ENCODE results near the gene C1orf50. TPM values are rescaled to one million over a fixed set of nuclear protein-coding genes. Genes with fewer than 3 reads are reported as not detected.

The C1orf50 gene
- total RNA-seq, 1 donor = 5.2 TPM

- no peak overlapping the region for H3K4me3 ChIP-seq (ENCODE audit: low read depth, low read length)
- no peak for DNase-seq (ENCODE audit: low read depth)
- TF ChIP-seq CTCF (IDR thresholded peaks at IDR 0.05; ENCODE audit: insufficient read depth, low read depth, low read length) = no peak
Measured at GRCh38 chr1:42769811-42770210, 2.8 kb downstream of the C1orf50 start.

- DNase-seq (ENCODE audit: low read depth) = no peak
- H3K4me3 ChIP-seq (ENCODE audit: low read depth, low read length) = no peak overlapping the region
- no peak for TF ChIP-seq CTCF (IDR thresholded peaks at IDR 0.05; ENCODE audit: insufficient read depth, low read depth, low read length)
Measured at GRCh38 chr1:42773420-42773819, 6.4 kb downstream of the C1orf50 start.

GRCh38 chr1:42774928-42775526 lies 8.0 kb downstream of the C1orf50 start:
- no peak overlapping the region for H3K4me3 ChIP-seq (ENCODE audit: low read depth, low read length)
- TF ChIP-seq CTCF (IDR thresholded peaks at IDR 0.05; ENCODE audit: insufficient read depth, low read depth, low read length) = no peak
- no peak for DNase-seq (ENCODE audit: low read depth)

GRCh38 chr1:42776502-42776901 lies 9.5 kb downstream of the C1orf50 start:
- H3K4me3 ChIP-seq (ENCODE audit: low read depth, low read length) = no peak overlapping the region
- no peak for DNase-seq (ENCODE audit: low read depth)
- no peak for TF ChIP-seq CTCF (IDR thresholded peaks at IDR 0.05; ENCODE audit: insufficient read depth, low read depth, low read length)

- DNase-seq (ENCODE audit: low read depth) = peak; percentile 57
- TF ChIP-seq CTCF (IDR thresholded peaks at IDR 0.05; ENCODE audit: insufficient read depth, low read depth, low read length) = peak; percentile 86
- no peak overlapping the region for H3K4me3 ChIP-seq (ENCODE audit: low read depth, low read length)
Measured at GRCh38 chr1:42777852-42778251, 10.8 kb downstream of the C1orf50 start.

GRCh38 chr1:42779725-42780124 lies 12.7 kb downstream of the C1orf50 start:
- H3K4me3 ChIP-seq (ENCODE audit: low read depth, low read length) = no peak overlapping the region
- no peak for TF ChIP-seq CTCF (IDR thresholded peaks at IDR 0.05; ENCODE audit: insufficient read depth, low read depth, low read length)
- DNase-seq (ENCODE audit: low read depth) = no peak

- DNase-seq (ENCODE audit: low read depth) = no peak
- no peak for TF ChIP-seq CTCF (IDR thresholded peaks at IDR 0.05; ENCODE audit: insufficient read depth, low read depth, low read length)
- no peak overlapping the region for H3K4me3 ChIP-seq (ENCODE audit: low read depth, low read length)
Measured at GRCh38 chr1:42780176-42780575, 13.1 kb downstream of the C1orf50 start.

Data from fibroblast of villous mesenchyme (primary cell).